ENCODE data around the gene NOTO. TPM values are rescaled to one million over a fixed set of nuclear protein-coding genes. Genes with fewer than 3 reads are reported as not detected.

Gene NOTO
- total and polyA plus RNA-seq, 12 donors, result 0.03 to 0.08 (median 0.05) TPM; not detected in 9

- intact Hi-C loops (cut with DNase I), result loop anchor here (5.0 to 10.0 kb wide), 2 partner anchors 182 to 184 kb away; no protein-coding TSS in a partner anchor
- 4 to 12% (median 7%) methylated on average over 10 to 31 of the region's 31 CpGs for WGBS, 4 donors
- DNase-seq, result peak in 4 of 7 donors; percentile 16 to 29 (median 28)
- Histone ChIP-seq H3K9me3 (replicated peaks in 1 of 3) (no peaks in the 10 kb centered on the region), H3K4me1 (replicated peaks in 1 of 2) (peaks cover 17 to 18% of the 10 kb centered on the region in 2 donors), H3K27ac (peak overlapping the region in 2 of 5 donors; percentile 50 to 79), H3K4me3 (peak overlapping the region in 2 of 4 donors; percentile 41 to 61), H3K27me3 (peaks cover 3% of the 10 kb centered on the region), H3K36me3 (replicated peaks in 1 of 2) (no peaks in the 10 kb centered on the region)
- TF ChIP-seq POLR2A (IDR thresholded peaks at IDR 0.05) (no peak), CTCF (IDR thresholded peaks at IDR 0.05) (no peak)
Measured at GRCh38 chr2:73176205-73176880, 26.0 kb upstream of the NOTO start.

- Histone ChIP-seq H3K27me3 (peaks cover 3% of the 10 kb centered on the region), H3K9me3 (replicated peaks in 1 of 3) (no peaks in the 10 kb centered on the region), H3K27ac (peak overlapping the region in 2 of 5 donors; percentile 50 to 79), H3K36me3 (replicated peaks in 1 of 2) (no peaks in the 10 kb centered on the region), H3K4me3 (peak overlapping the region in 3 of 4 donors; percentile 23 to 61 (median 41)), H3K4me1 (replicated peaks in 1 of 2) (peaks cover 17 to 18% of the 10 kb centered on the region in 2 donors)
- TF ChIP-seq POLR2A (IDR thresholded peaks at IDR 0.05) (no peak), CTCF (IDR thresholded peaks at IDR 0.05) (peak; percentile 95 to 98 (median 97))
- peak; percentile 85 to 95 (median 89) for DNase-seq
- intact Hi-C loops (cut with DNase I), result loop anchor here (5.0 to 10.0 kb wide), 2 partner anchors 182 to 185 kb away; no protein-coding TSS in a partner anchor
- WGBS, 4 donors, result 1 to 3% (median 1%) methylated on average over 24 to 56 of the region's 56 CpGs
Measured at GRCh38 chr2:73176881-73177644, 25.3 kb upstream of the NOTO start.

GRCh38 chr2:73177645-73178255 is 24.6 kb upstream of the NOTO start:
- H3K4me1 ChIP-seq (replicated peaks in 1 of 2), result peaks cover 17 to 18% of the 10 kb centered on the region in 2 donors
- no peak overlapping the region for H3K27ac ChIP-seq
- peaks cover 3% of the 10 kb centered on the region for H3K27me3 ChIP-seq
- no peaks in the 10 kb centered on the region for H3K9me3 ChIP-seq (replicated peaks in 1 of 3)
- TF ChIP-seq POLR2A (IDR thresholded peaks at IDR 0.05), result no peak
- TF ChIP-seq CTCF (IDR thresholded peaks at IDR 0.05), result peak in 1 of 6 experiments; percentile 20
- no peaks in the 10 kb centered on the region for H3K36me3 ChIP-seq (replicated peaks in 1 of 2)
- WGBS, 4 donors, result 8 to 15% (median 10%) methylated on average over 5 to 12 of the region's 12 CpGs
- intact Hi-C loops (cut with DNase I), result loop anchor here (5.0 to 10.0 kb wide), 2 partner anchors 183 to 185 kb away; no protein-coding TSS in a partner anchor
- DNase-seq, result no peak
- peak overlapping the region in 1 of 4 donors; percentile 61 for H3K4me3 ChIP-seq

GRCh38 chr2:73185965-73186364 is 16.4 kb upstream of the NOTO start:
- no peak overlapping the region for H3K27ac ChIP-seq
- no peaks in the 10 kb centered on the region for H3K27me3 ChIP-seq
- H3K36me3 ChIP-seq (replicated peaks in 1 of 2), result no peaks in the 10 kb centered on the region
- intact Hi-C loops (cut with DNase I), result no loop called here
- 83 to 91% (median 84%) methylated on average over 2 of the region's 2 CpGs for WGBS, 4 donors
- H3K4me1 ChIP-seq (replicated peaks in 1 of 2), result no peaks in the 10 kb centered on the region
- TF ChIP-seq POLR2A (IDR thresholded peaks at IDR 0.05) (no peak), CTCF (IDR thresholded peaks at IDR 0.05) (no peak)
- H3K9me3 ChIP-seq (replicated peaks in 1 of 3), result no peaks in the 10 kb centered on the region
- H3K4me3 ChIP-seq, result no peak overlapping the region
- DNase-seq, result no peak

Measured in adrenal gland (tissue), 12 donors.